ENCODE results near the gene JAZF1.

The JAZF1 gene

DNA sequence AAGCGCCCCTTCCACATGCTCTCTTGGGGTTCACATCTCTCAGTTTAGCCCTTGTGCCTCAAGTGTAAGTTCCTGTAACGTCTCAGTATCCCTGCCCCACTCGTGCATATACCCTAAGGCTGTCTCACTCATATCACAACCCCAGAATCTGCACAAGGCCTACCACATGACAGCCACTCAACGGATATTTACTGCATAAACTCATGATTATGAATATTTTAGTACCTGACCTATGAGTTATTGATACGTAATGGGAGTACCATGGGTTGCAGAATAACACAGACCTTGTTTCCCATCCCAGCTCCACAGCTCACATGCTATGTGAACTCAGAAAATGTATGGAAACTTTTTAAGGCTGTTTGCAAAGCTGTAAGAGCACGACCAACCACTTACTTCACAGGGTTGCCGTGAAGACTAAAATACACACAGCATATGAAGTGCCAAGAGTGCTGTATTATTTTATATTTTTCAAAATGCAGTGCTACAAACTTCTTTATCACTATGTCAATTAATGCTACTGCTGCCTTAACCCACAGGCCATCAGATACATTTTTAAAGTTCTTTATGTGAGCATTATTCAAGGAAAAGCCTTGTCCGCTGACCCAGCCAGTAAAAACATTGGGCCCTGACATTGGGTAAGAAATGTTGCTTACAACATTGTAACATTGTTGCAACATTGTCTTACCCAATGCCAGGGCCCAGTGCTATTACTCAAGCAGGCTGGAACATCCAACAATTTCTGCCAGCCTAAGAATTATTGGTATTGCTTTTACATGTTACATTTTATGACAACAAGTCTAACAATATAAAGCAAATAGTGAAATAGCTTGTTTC is 97.2 kb downstream of the JAZF1 start:
- no peaks in the 10 kb centered on the region for H4K20me1 ChIP-seq (ENCODE audit: insufficient read depth, low read length)
- H3K27me3 ChIP-seq (replicated peaks; ENCODE audit: insufficient read depth, low read length) = no peaks in the 10 kb centered on the region
- no peak overlapping the region for H3K4me2 ChIP-seq (ENCODE audit: low read depth, low read length)
- DNase-seq = no peak
- no peak overlapping the region for H2AFZ ChIP-seq (ENCODE audit: low read length)
- H3K9ac ChIP-seq (ENCODE audit: low read length) = no peak overlapping the region
- no peak overlapping the region for H3K4me3 ChIP-seq (ENCODE audit: low read length)
- no peaks in the 10 kb centered on the region for H3K36me3 ChIP-seq (replicated peaks; ENCODE audit: insufficient read depth, low read length)
- H3K27ac ChIP-seq (ENCODE audit: low read length) = no peak overlapping the region
- peaks cover 19% of the 10 kb centered on the region for H3F3A ChIP-seq (ENCODE audit: insufficient read depth, low read length)
- H3K79me2 ChIP-seq (ENCODE audit: low read length) = no peaks in the 10 kb centered on the region
- TF ChIP-seq EZH2 (optimal IDR thresholded peaks at IDR 0.05; ENCODE audit: low read depth, low read length) = no peak
- H3K9me2 ChIP-seq (replicated peaks; ENCODE audit: insufficient read depth, low read length) = no peaks in the 10 kb centered on the region
- H3K4me1 ChIP-seq (ENCODE audit: low read length) = peaks cover 28% of the 10 kb centered on the region
- no peaks in the 10 kb centered on the region for H3K9me3 ChIP-seq (replicated peaks; ENCODE audit: insufficient read depth, low read length)

DNA sequence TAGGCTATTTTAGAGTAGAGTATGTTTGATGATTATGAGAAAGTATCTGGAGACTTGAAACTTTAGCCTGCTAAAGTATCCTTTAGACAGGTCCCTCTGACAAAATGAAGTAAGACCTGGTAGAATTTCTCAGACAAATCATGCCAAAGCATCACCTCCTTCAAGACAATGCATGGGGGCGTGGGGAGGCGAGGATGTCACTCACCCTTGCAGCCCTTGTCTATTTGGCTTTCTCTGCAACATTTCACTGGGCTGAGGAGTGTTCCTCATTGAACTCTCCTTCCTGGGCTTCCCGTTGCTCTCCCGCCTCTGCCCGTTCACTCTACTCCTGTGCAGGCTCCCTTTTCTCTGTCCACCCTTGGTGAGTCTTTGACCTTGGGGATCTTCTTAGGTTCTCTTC is 98.5 kb downstream of the JAZF1 start:
- Histone ChIP-seq H3K9me3 (replicated peaks; ENCODE audit: insufficient read depth, low read length) (no peaks in the 10 kb centered on the region), H3K79me2 (ENCODE audit: low read length) (no peaks in the 10 kb centered on the region), H2AFZ (ENCODE audit: low read length) (no peak overlapping the region), H3K4me3 (ENCODE audit: low read length) (no peak overlapping the region), H4K20me1 (ENCODE audit: insufficient read depth, low read length) (no peaks in the 10 kb centered on the region), H3K36me3 (replicated peaks; ENCODE audit: insufficient read depth, low read length) (no peaks in the 10 kb centered on the region), H3K27ac (ENCODE audit: low read length) (no peak overlapping the region), H3F3A (ENCODE audit: insufficient read depth, low read length) (peaks cover 14% of the 10 kb centered on the region), H3K9ac (ENCODE audit: low read length) (no peak overlapping the region), H3K9me2 (replicated peaks; ENCODE audit: insufficient read depth, low read length) (no peaks in the 10 kb centered on the region), H3K4me2 (ENCODE audit: low read depth, low read length) (no peak overlapping the region), H3K27me3 (replicated peaks; ENCODE audit: insufficient read depth, low read length) (no peaks in the 10 kb centered on the region), H3K4me1 (ENCODE audit: low read length) (peaks cover 23% of the 10 kb centered on the region)
- TF ChIP-seq EZH2phosphoT487 (IDR thresholded peaks at IDR 0.05; ENCODE audit: low read length) (no peak), EZH2 (optimal IDR thresholded peaks at IDR 0.05; ENCODE audit: low read depth, low read length) (no peak)
- TF ChIP-seq, protein P1, sequence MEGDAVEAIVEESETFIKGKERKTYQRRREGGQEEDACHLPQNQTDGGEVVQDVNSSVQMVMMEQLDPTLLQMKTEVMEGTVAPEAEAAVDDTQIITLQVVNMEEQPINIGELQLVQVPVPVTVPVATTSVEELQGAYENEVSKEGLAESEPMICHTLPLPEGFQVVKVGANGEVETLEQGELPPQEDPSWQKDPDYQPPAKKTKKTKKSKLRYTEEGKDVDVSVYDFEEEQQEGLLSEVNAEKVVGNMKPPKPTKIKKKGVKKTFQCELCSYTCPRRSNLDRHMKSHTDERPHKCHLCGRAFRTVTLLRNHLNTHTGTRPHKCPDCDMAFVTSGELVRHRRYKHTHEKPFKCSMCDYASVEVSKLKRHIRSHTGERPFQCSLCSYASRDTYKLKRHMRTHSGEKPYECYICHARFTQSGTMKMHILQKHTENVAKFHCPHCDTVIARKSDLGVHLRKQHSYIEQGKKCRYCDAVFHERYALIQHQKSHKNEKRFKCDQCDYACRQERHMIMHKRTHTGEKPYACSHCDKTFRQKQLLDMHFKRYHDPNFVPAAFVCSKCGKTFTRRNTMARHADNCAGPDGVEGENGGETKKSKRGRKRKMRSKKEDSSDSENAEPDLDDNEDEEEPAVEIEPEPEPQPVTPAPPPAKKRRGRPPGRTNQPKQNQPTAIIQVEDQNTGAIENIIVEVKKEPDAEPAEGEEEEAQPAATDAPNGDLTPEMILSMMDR (IDR thresholded peaks at IDR 0.05; ENCODE audit: low read length) = no peak
- DNase-seq = no peak

DNA sequence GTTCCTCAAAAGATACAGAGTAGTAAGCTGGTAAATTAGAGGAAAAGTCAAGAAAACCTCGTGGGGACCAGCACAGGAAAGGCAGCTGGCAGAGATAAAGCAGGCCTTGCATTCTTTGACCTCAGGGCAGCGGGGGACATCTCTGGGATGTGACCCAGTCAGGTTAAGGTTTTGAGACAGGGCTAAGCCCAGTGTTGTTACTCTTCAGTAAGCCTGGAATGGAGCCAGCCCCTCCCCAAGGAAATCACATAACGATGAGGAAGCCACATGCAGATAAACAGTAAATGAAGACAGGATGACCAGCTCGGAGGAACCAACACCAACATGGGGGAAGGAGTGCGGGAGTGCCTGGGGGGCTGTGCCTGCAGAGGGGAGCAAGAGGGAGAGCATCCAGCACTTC is 99.6 kb downstream of the JAZF1 start:
- Histone ChIP-seq H2AFZ (ENCODE audit: low read length) (no peak overlapping the region), H3K9ac (ENCODE audit: low read length) (no peak overlapping the region), H3K4me1 (ENCODE audit: low read length) (peaks cover 12% of the 10 kb centered on the region), H3K9me3 (replicated peaks; ENCODE audit: insufficient read depth, low read length) (no peaks in the 10 kb centered on the region), H4K20me1 (ENCODE audit: insufficient read depth, low read length) (no peaks in the 10 kb centered on the region), H3F3A (ENCODE audit: insufficient read depth, low read length) (peaks cover 6% of the 10 kb centered on the region; the same call in 1 of the 2 replicates), H3K27ac (ENCODE audit: low read length) (no peak overlapping the region), H3K36me3 (replicated peaks; ENCODE audit: insufficient read depth, low read length) (no peaks in the 10 kb centered on the region), H3K79me2 (ENCODE audit: low read length) (no peaks in the 10 kb centered on the region), H3K4me2 (ENCODE audit: low read depth, low read length) (no peak overlapping the region), H3K27me3 (replicated peaks; ENCODE audit: insufficient read depth, low read length) (no peaks in the 10 kb centered on the region), H3K9me2 (replicated peaks; ENCODE audit: insufficient read depth, low read length) (no peaks in the 10 kb centered on the region), H3K4me3 (ENCODE audit: low read length) (no peak overlapping the region)
- TF ChIP-seq, protein P1 (IDR thresholded peaks at IDR 0.05; ENCODE audit: low read length) = no peak
- TF ChIP-seq EZH2phosphoT487 (IDR thresholded peaks at IDR 0.05; ENCODE audit: low read length) (no peak), EZH2 (optimal IDR thresholded peaks at IDR 0.05; ENCODE audit: low read depth, low read length) (no peak)
- DNase-seq = no peak

Data from MM.1S (cell line).